RWPE1 (cell line): ENCODE data around the gene COL4A6.

Experiments used
- CTCF ChIA-PET: fragments of 350-600 bp; sonication (Branson Sonifier 250); formaldehyde crosslinking; extraction: SDS; loops from one replicate; lab custom pipeline; 2021; lab: Yijun Ruan, JAX
- POLR2A ChIA-PET: fragments of 400-600 bp; formaldehyde crosslinking; extraction: SDS; loops from one replicate; lab custom pipeline; 2020; ENCODE audit warnings: antibody characterized with exemption; ENCODE audit not compliant: low non-redundant PET; lab: Yijun Ruan, JAX
- DNase-seq: peaks from one replicate; pipeline ENCODE4 v3.0.0; 2012; ENCODE audit warnings: low spot score
- H3K27ac ChIP-seq: fragments of 450-650 bp; 2 replicates; pipeline ENCODE4 v1.5.1; 2017
- TF ChIP-seq, protein P1 (sequence below): fragments of 450-650 bp; conservative IDR thresholded peaks from 2 replicates; pipeline ENCODE4 v1.5.1; 2017; ENCODE audit warnings: low read depth, mild to moderate bottlenecking

Gene COL4A6

DNA sequence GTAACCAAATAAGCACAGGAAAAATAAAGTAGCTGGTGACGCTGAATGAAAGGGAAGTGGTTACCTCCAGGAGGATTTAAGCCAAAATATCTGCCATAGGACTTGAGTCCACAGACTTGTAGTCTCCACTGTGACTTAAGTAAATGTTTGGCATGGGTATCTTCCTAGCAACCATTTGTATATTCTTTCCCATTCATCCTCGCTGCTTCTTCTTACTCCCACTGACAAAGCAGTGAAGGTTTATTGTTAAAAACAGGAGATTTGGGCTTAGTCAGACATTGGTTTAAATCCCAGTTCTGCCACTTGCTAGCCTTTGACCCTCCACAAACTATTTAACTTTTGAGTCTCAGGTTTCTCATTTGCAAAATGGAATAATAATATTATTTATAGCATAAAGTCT lies 22.3 kb downstream of the COL4A6 start:
- CTCF ChIA-PET: interaction anchor here (0.6 kb wide), 1 partner anchor 1587 kb away, joined by 3 read pairs; the partner anchor contains the start of gene TMEM164
- TF ChIP-seq, protein P1, sequence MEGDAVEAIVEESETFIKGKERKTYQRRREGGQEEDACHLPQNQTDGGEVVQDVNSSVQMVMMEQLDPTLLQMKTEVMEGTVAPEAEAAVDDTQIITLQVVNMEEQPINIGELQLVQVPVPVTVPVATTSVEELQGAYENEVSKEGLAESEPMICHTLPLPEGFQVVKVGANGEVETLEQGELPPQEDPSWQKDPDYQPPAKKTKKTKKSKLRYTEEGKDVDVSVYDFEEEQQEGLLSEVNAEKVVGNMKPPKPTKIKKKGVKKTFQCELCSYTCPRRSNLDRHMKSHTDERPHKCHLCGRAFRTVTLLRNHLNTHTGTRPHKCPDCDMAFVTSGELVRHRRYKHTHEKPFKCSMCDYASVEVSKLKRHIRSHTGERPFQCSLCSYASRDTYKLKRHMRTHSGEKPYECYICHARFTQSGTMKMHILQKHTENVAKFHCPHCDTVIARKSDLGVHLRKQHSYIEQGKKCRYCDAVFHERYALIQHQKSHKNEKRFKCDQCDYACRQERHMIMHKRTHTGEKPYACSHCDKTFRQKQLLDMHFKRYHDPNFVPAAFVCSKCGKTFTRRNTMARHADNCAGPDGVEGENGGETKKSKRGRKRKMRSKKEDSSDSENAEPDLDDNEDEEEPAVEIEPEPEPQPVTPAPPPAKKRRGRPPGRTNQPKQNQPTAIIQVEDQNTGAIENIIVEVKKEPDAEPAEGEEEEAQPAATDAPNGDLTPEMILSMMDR: no peak
- POLR2A ChIA-PET: no interaction called here
- DNase-seq: no peak
- no peak overlapping the region for H3K27ac ChIP-seq

DNA sequence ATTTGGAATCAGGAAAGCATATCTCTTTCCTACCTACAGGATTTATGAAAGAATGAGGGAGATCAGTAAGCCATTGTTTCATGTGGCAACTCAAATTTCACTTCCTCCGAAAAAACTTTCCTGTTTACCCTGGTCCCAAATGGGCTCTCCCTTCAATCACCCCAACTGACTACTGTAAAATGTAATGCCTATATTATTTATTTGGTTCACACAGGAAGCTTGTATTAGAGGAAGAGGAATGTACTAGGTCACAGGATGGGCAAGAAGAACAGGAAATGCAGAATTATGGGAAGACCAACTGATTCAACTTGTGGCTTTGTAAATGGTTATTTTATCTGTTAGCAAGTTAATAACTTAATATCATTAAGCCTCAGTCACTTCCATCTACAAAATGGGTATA lies 23.1 kb downstream of the COL4A6 start:
- ChIA-PET CTCF (no interaction called here), POLR2A (no interaction called here)
- DNase-seq: no peak
- TF ChIP-seq, protein P1: no peak
- no peak overlapping the region for H3K27ac ChIP-seq

DNA sequence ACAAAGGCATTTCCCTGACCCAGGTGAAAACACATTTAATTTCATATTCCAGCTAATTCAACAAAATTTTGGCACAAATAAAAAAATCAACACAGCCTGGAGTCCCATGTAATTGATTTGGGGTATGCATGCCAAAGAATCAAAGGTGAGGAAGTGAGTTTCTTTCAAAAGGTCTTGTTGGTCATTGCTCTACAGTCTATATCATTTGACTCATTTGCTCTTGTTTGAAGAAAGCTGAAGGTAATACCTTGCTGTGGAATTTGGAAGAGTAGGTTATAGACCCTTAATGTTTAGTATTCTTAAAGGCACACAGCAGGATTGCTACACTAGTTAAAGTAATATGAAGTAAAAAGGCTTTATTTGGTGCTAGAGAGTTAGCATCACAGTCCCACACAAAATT lies 25.4 kb downstream of the COL4A6 start:
- POLR2A ChIA-PET: no interaction called here
- CTCF ChIA-PET: interaction anchor here (0.6 kb wide), 1 partner anchor 169 kb away, joined by 3 read pairs; no protein-coding TSS in a partner anchor

DNA sequence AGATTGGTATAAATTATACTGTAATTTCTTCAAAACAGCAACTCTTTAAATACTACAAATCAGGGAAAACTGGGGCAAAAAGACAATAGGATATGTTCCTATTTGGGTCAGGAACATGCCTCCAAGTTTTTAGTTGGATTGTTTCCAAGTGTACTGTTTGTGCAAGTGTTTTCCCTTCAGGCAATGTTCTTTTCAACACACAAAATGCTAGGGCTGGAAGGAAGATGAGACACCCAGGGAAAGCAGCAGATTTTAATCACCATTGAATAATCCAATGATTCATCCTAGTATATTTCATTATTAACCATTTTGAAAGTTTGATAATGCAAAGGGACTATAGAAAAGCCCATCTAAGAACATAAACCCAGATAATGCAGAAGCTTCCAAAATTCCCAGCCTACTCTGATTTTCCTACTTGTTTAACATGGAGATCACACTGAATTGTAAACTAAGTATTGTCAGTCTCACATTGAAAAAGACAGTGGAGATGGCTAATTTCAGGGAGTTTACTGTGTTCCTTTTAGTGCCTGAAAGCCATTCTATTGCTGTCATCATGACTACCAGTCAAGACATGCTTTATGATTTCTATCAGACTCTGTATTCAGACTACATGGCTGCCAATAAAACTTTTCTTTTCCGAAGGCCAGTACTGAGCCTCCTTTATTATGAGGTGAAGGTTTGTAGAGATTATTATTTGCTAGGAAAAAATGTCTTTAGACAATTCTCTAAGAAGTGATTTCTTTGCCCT lies 38.6 kb downstream of the COL4A6 start:
- TF ChIP-seq, protein P1: no peak
- ChIA-PET CTCF (interaction anchor here (0.7 kb wide), 1 partner anchor 154 kb away, joined by 5 read pairs; no protein-coding TSS in a partner anchor), POLR2A (interaction anchor here (0.8 kb wide), 1 partner anchor 100 kb away, joined by 4 read pairs; no protein-coding TSS in a partner anchor)
- DNase-seq: peak; percentile 16
- no peak overlapping the region for H3K27ac ChIP-seq

More for the DNA sequence above, 25.4 kb downstream of the COL4A6 start:
- no peak overlapping the region for H3K27ac ChIP-seq
- TF ChIP-seq, protein P1: no peak
- DNase-seq: no peak

DNA sequence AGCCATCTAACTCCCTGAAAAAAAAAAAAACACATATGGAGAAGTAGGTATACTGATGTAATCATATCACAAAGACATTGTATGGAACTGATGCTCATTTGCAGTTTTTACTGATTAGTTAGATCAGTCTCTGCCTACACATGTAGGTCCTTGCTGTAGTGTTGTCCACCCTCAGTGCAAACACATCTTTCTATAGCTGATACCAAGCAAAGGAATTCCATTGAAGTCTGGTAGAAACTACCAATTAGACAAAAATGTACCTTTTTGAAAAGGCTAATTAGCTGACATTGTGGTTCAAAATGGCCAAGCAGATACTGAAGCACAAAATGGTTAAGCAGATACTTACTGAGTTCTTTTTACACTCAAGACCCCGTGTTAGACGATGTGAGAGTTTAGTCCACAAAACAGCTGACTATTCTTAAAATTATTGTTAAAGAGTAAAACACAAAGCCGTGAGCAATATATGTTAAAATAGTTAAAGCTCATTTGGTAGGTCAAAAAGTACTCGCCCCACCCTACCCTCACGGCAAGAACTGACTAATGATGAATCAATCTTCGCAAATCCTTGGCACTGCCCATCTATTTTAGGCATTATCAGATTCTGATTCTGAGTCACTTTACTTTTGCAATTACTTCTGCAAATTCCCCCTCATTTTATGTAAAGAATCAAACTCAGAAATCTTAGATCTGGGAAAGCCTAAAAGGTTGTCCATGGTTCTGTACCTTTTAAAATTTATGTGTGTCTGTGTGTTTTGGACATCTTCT lies 40.4 kb downstream of the COL4A6 start:
- CTCF ChIA-PET: no interaction called here
- DNase-seq: peak; percentile 34
- TF ChIP-seq, protein P1: no peak
- POLR2A ChIA-PET: no interaction called here
- H3K27ac ChIP-seq: no peak overlapping the region

DNA sequence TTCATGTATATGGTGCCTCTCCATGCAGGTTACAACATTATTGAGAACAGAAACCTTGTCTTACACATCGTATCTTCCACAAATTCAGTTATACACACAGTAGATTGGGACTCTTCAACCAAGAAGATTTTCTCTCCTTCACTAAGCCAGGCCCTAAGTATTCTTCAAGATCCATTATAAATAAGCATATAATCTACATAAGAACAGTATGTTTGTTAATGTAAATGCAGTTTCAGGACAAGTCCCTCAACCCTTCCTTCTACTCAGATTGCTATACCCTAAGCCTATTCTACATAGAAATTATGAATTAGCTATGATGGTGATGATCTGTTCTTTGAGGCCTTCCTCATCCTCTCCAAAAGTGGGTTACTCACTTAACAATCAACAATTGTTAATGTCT lies 41.2 kb downstream of the COL4A6 start:
- ChIA-PET POLR2A (no interaction called here), CTCF (no interaction called here)
- TF ChIP-seq, protein P1: no peak
- DNase-seq: no peak
- H3K27ac ChIP-seq: no peak overlapping the region
